ENCODE data around the gene TBC1D32. TPM values are rescaled to one million over a fixed set of nuclear protein-coding genes. Genes with fewer than 3 reads are reported as not detected.

Gene TBC1D32
- total RNA-seq, 1 donor from 2014 or later, result 12.2 TPM

GRCh38 chr6:121349596-121349995, 15.3 kb upstream of the TBC1D32 start:
- Mint-ChIP-seq H3K27me3 (ENCODE audit: unreplicated experiment) (no peaks in the 10 kb centered on the region), H3K27ac (ENCODE audit: unreplicated experiment) (no peak overlapping the region), H3K36me3 (ENCODE audit: low read depth, unreplicated experiment) (no peaks in the 10 kb centered on the region), H3K9me3 (ENCODE audit: unreplicated experiment) (no peaks in the 10 kb centered on the region), H3K4me1 (ENCODE audit: unreplicated experiment) (peaks cover 5% of the 10 kb centered on the region), H3K4me3 (ENCODE audit: unreplicated experiment) (no peak overlapping the region)
- DNase-seq (ENCODE audit: low spot score), result no peak
- no peak for TF ChIP-seq CTCF (IDR thresholded peaks at IDR 0.05; ENCODE audit: unreplicated experiment)

- TF ChIP-seq CTCF (IDR thresholded peaks at IDR 0.05; ENCODE audit: unreplicated experiment), result no peak
- H3K4me3 Mint-ChIP-seq (ENCODE audit: unreplicated experiment), result no peak overlapping the region
- H3K4me1 Mint-ChIP-seq (ENCODE audit: unreplicated experiment), result peaks cover 5% of the 10 kb centered on the region
- H3K36me3 Mint-ChIP-seq (ENCODE audit: low read depth, unreplicated experiment), result no peaks in the 10 kb centered on the region
- H3K27ac Mint-ChIP-seq (ENCODE audit: unreplicated experiment), result no peak overlapping the region
- no peaks in the 10 kb centered on the region for H3K27me3 Mint-ChIP-seq (ENCODE audit: unreplicated experiment)
- no peaks in the 10 kb centered on the region for H3K9me3 Mint-ChIP-seq (ENCODE audit: unreplicated experiment)
- DNase-seq (ENCODE audit: low spot score), result no peak
These were observed 13.2 kb upstream of the TBC1D32 start for GRCh38 chr6:121347484-121347883.

- Mint-ChIP-seq H3K4me3 (ENCODE audit: unreplicated experiment) (no peak overlapping the region), H3K27ac (ENCODE audit: unreplicated experiment) (no peak overlapping the region)
- no peak for TF ChIP-seq CTCF (IDR thresholded peaks at IDR 0.05; ENCODE audit: unreplicated experiment)
These were observed 10.3 kb upstream of the TBC1D32 start for GRCh38 chr6:121344539-121344938.

GRCh38 chr6:121339639-121340226, 5.5 kb upstream of the TBC1D32 start:
- no peak for TF ChIP-seq CTCF (IDR thresholded peaks at IDR 0.05; ENCODE audit: unreplicated experiment)
- Mint-ChIP-seq H3K27me3 (ENCODE audit: unreplicated experiment) (no peaks in the 10 kb centered on the region), H3K36me3 (ENCODE audit: low read depth, unreplicated experiment) (no peaks in the 10 kb centered on the region), H3K9me3 (ENCODE audit: unreplicated experiment) (no peaks in the 10 kb centered on the region), H3K4me3 (ENCODE audit: unreplicated experiment) (no peak overlapping the region), H3K27ac (ENCODE audit: unreplicated experiment) (no peak overlapping the region), H3K4me1 (ENCODE audit: unreplicated experiment) (peaks cover 3% of the 10 kb centered on the region)
- no peak for DNase-seq (ENCODE audit: low spot score)

More at GRCh38 chr6:121344539-121344938, 10.3 kb upstream of the TBC1D32 start:
- H3K36me3 Mint-ChIP-seq (ENCODE audit: low read depth, unreplicated experiment), result no peaks in the 10 kb centered on the region
- no peaks in the 10 kb centered on the region for H3K9me3 Mint-ChIP-seq (ENCODE audit: unreplicated experiment)
- H3K27me3 Mint-ChIP-seq (ENCODE audit: unreplicated experiment), result no peaks in the 10 kb centered on the region
- peaks cover 2% of the 10 kb centered on the region for H3K4me1 Mint-ChIP-seq (ENCODE audit: unreplicated experiment)
- DNase-seq (ENCODE audit: low spot score), result no peak

- no peak for TF ChIP-seq CTCF (IDR thresholded peaks at IDR 0.05; ENCODE audit: unreplicated experiment)
- Mint-ChIP-seq H3K27ac (ENCODE audit: unreplicated experiment) (no peak overlapping the region), H3K4me3 (ENCODE audit: unreplicated experiment) (no peak overlapping the region), H3K27me3 (ENCODE audit: unreplicated experiment) (peaks cover 2% of the 10 kb centered on the region), H3K4me1 (ENCODE audit: unreplicated experiment) (peaks cover 5% of the 10 kb centered on the region), H3K36me3 (ENCODE audit: low read depth, unreplicated experiment) (no peaks in the 10 kb centered on the region), H3K9me3 (ENCODE audit: unreplicated experiment) (no peaks in the 10 kb centered on the region)
- no peak for DNase-seq (ENCODE audit: low spot score)
These were observed 4.7 kb upstream of the TBC1D32 start for GRCh38 chr6:121338956-121339355.

All from endothelial cell (in vitro differentiated cells).